ENCODE measurements around the gene BICDL1.

The BICDL1 gene

DNA sequence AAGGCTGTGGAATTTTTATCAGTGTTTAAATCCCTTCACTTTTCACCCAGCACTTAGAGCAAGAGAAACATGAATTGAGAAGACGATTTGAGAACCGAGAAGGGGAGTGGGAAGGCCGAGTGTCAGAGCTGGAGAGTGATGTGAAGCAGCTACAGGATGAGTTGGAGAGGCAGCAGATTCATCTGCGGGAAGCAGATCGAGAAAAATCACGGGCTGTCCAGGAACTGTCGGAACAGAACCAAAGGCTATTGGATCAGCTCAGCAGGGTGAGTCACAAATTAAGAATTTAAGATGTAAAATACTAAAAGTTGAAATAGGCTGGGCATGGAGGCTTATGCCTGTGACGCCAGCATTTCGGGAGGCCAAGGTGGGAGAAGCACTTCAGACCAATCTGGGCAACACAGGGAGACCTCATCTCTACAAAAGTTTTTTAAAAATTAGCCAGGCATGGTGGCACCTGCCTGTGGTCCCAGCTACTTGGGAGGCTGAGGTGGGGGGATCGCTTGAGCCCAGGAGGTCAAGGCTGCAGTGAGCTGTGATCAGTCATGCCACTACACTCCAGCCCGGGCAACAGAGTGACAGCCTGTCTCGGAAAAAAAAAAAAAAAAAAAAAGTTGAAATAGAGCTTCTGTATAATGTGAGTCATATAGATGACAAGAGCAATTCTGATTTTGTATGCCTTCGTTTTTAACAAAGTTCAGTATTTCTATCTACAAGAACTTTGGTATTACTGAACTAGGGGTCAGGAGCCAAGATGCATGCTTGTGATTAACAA is 9.6 kb downstream of the BICDL1 start:
- no peak for TF ChIP-seq SP3 (tag by site-specific recombination; IDR thresholded peaks at IDR 0.05)
- TF ChIP-seq ZNF335 (tag by site-specific recombination; conservative IDR thresholded peaks at IDR 0.05): no peak
- no peak for TF ChIP-seq SALL2 (tag by site-specific recombination; IDR thresholded peaks at IDR 0.05; ENCODE audit: borderline replicate concordance)
- no peak for TF ChIP-seq ZNF140 (tag by site-specific recombination; IDR thresholded peaks at IDR 0.05)
- TF ChIP-seq GFI1B (tag by site-specific recombination; IDR thresholded peaks at IDR 0.05): no peak
- no peak for TF ChIP-seq WT1 (tag by site-specific recombination; IDR thresholded peaks at IDR 0.05)
- no peak for TF ChIP-seq ZNF561 (tag by site-specific recombination; IDR thresholded peaks at IDR 0.05; ENCODE audit: borderline replicate concordance)
- TF ChIP-seq ZNF239 (tag by site-specific recombination; IDR thresholded peaks at IDR 0.05): no peak
- TF ChIP-seq ZNF768 (tag by site-specific recombination; IDR thresholded peaks at IDR 0.05): no peak
- TF ChIP-seq ZFP37 (tag by site-specific recombination; IDR thresholded peaks at IDR 0.05): no peak
- no peak for TF ChIP-seq KLF7 (tag by site-specific recombination; IDR thresholded peaks at IDR 0.05; ENCODE audit: borderline replicate concordance)
- no peak for TF ChIP-seq ZBTB6 (tag by site-specific recombination; IDR thresholded peaks at IDR 0.05)
- TF ChIP-seq ZNF530 (tag by site-specific recombination; IDR thresholded peaks at IDR 0.05; ENCODE audit: low read depth): no peak
- no peak for TF ChIP-seq OVOL3 (tag by site-specific recombination; IDR thresholded peaks at IDR 0.05)
- TF ChIP-seq ZBTB49 (tag by site-specific recombination; IDR thresholded peaks at IDR 0.05; ENCODE audit: low read depth): no peak
- CTCF ChIA-PET: no interaction called here
- Histone ChIP-seq H3K4me3 (ENCODE audit: low read depth, low read length) (no peak overlapping the region), H3K9me3 (ENCODE audit: control insufficient read depth, insufficient read depth, low read depth, low read length) (no peaks in the 10 kb centered on the region), H3K36me3 (ENCODE audit: control insufficient read depth in 2 of 2, insufficient read depth in 1 of 2, low read length in 2 of 2) (no peaks in the 10 kb centered on the region), H3K4me1 (ENCODE audit: control insufficient read depth, insufficient read depth, low read length) (no peaks in the 10 kb centered on the region), H3K27ac (ENCODE audit: extremely low read depth, low read depth, low read length) (no peak overlapping the region)
- POLR2A ChIA-PET: interaction anchor here (0.6 to 1.7 kb wide), 2 partner anchors 9 to 154 kb away, joined by 4 read pairs; no protein-coding TSS in a partner anchor

- CTCF ChIA-PET: no interaction called here
Observed at GRCh38 chr12:120000556-120000955, 11.5 kb downstream of the BICDL1 start.

DNA sequence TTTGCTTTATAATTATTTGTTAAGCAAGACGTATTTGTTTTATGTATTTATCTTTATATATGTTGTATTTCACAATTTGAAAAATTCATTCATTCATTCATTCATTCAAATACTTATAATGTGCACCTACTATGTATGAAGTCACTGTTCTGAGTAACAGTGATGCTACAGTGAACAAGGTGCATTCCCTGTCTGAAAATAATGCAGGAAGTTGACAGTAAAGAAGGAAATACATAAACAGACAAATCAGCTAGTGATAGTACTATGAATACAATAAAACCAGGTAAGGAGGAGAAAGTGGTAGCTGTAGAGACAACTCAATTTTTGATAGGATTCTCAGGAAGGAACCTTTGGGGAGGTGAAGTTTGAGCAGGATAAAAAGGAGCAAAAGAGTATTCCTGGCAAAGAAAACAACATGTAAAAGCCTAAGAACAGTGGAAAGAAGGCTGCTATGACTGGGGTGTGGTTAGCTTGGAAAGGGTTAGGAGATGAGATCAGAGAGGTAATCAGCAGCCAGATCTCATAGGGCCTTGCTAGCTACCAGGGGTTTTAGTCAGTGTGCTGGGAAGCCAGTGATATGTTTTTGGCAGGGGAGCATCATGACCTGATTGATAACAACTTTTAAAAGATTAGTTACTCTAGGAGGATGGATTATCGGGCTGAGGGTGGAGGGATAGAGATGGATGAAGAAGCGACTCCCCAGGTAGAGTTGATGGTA is 17.4 kb downstream of the BICDL1 start:
- CTCF ChIA-PET: no interaction called here
- no peaks in the 10 kb centered on the region for H3K36me3 ChIP-seq (ENCODE audit: control insufficient read depth in 2 of 2, insufficient read depth in 1 of 2, low read length in 2 of 2)
- no peak overlapping the region for H3K4me3 ChIP-seq (ENCODE audit: low read depth, low read length)
- POLR2A ChIA-PET: no interaction called here
- no peaks in the 10 kb centered on the region for H3K4me1 ChIP-seq (ENCODE audit: control insufficient read depth, insufficient read depth, low read length)
- H3K27ac ChIP-seq (ENCODE audit: extremely low read depth, low read depth, low read length): no peak overlapping the region
- H3K9me3 ChIP-seq (ENCODE audit: control insufficient read depth, insufficient read depth, low read depth, low read length): no peaks in the 10 kb centered on the region
- TF ChIP-seq ZNF580 (tag by site-specific recombination; IDR thresholded peaks at IDR 0.05) (no peak), ZNF211 (tag by site-specific recombination; IDR thresholded peaks at IDR 0.05; ENCODE audit: low read depth) (no peak), ZNF76 (tag by site-specific recombination; IDR thresholded peaks at IDR 0.05; ENCODE audit: borderline replicate concordance, low read depth) (no peak), ZNF366 (tag by site-specific recombination; conservative IDR thresholded peaks at IDR 0.05) (no peak), ZNF555 (tag by site-specific recombination; conservative IDR thresholded peaks at IDR 0.05) (no peak), KLF9 (tag by site-specific recombination; IDR thresholded peaks at IDR 0.05; ENCODE audit: low read depth) (no peak), ZNF660 (tag by site-specific recombination; IDR thresholded peaks at IDR 0.05) (no peak), REPIN1 (tag by site-specific recombination; IDR thresholded peaks at IDR 0.05; ENCODE audit: low read depth) (no peak), HOXD13 (CRISPR knock-in tag; IDR thresholded peaks at IDR 0.05; ENCODE audit: borderline replicate concordance) (no peak)
- TF ChIP-seq, protein P1, sequence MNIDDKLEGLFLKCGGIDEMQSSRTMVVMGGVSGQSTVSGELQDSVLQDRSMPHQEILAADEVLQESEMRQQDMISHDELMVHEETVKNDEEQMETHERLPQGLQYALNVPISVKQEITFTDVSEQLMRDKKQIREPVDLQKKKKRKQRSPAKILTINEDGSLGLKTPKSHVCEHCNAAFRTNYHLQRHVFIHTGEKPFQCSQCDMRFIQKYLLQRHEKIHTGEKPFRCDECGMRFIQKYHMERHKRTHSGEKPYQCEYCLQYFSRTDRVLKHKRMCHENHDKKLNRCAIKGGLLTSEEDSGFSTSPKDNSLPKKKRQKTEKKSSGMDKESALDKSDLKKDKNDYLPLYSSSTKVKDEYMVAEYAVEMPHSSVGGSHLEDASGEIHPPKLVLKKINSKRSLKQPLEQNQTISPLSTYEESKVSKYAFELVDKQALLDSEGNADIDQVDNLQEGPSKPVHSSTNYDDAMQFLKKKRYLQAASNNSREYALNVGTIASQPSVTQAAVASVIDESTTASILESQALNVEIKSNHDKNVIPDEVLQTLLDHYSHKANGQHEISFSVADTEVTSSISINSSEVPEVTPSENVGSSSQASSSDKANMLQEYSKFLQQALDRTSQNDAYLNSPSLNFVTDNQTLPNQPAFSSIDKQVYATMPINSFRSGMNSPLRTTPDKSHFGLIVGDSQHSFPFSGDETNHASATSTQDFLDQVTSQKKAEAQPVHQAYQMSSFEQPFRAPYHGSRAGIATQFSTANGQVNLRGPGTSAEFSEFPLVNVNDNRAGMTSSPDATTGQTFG (tag by site-specific recombination; IDR thresholded peaks at IDR 0.05; ENCODE audit: borderline replicate concordance): no peak

More at GRCh38 chr12:120000556-120000955, 11.5 kb downstream of the BICDL1 start:
- Histone ChIP-seq H3K36me3 (ENCODE audit: control insufficient read depth in 2 of 2, insufficient read depth in 1 of 2, low read length in 2 of 2) (no peaks in the 10 kb centered on the region), H3K9me3 (ENCODE audit: control insufficient read depth, insufficient read depth, low read depth, low read length) (no peaks in the 10 kb centered on the region), H3K4me1 (ENCODE audit: control insufficient read depth, insufficient read depth, low read length) (no peaks in the 10 kb centered on the region), H3K4me3 (ENCODE audit: low read depth, low read length) (no peak overlapping the region), H3K27ac (ENCODE audit: extremely low read depth, low read depth, low read length) (no peak overlapping the region)
- no peak for TF ChIP-seq ZNF394 (tag by site-specific recombination; IDR thresholded peaks at IDR 0.05; ENCODE audit: borderline replicate concordance)
- TF ChIP-seq ZNF146 (tag by site-specific recombination; IDR thresholded peaks at IDR 0.05): no peak
- POLR2A ChIA-PET: no interaction called here
